ENCODE results near the gene IL12RB1. TPM values are rescaled to one million over a fixed set of nuclear protein-coding genes. Genes with fewer than 3 reads are reported as not detected.

IL12RB1 gene
- total and polyA plus RNA-seq, 2 donors (not counting 3 experiments of a cell fraction or from before 2014, with no cell fraction given): not detected

GRCh38 chr19:18118420-18119012 is 31.8 kb upstream of the IL12RB1 start:
- Histone ChIP-seq H3K9ac (replicated peaks; ENCODE audit: extremely low read depth, insufficient read depth, low read length) (peak overlapping the region; percentile 62), H3K4me2 (ENCODE audit: insufficient read depth, low read length) (peak overlapping the region; percentile 68), H3K27me3 (ENCODE audit: control insufficient read depth in 2 of 2, insufficient read depth in 2 of 2, low read length in 2 of 2) (no peaks in the 10 kb centered on the region), H2AFZ (ENCODE audit: low read depth, low read length) (peak overlapping the region; percentile 98), H3K79me2 (ENCODE audit: control insufficient read depth, insufficient read depth, low read length) (no peaks in the 10 kb centered on the region), H4K20me1 (replicated peaks; ENCODE audit: control insufficient read depth, extremely low read depth, insufficient read depth, low read length) (no peaks in the 10 kb centered on the region), H3K36me3 (ENCODE audit: control insufficient read depth in 2 of 2, extremely low read depth in 1 of 2, insufficient read depth in 2 of 2, low read length in 2 of 2) (no peaks in the 10 kb centered on the region), H3K27ac (ENCODE audit: insufficient read depth, low read depth, low read length) (no peak overlapping the region), H3K9me3 (replicated peaks; ENCODE audit: control insufficient read depth, insufficient read depth, low read length) (no peaks in the 10 kb centered on the region), H3K4me3 (replicated peaks in 1 of 3; ENCODE audit: insufficient read depth in 1 of 3, low read depth in 1 of 3, low read length in 3 of 3) (peak overlapping the region; percentile 33 to 63 (median 51)), H3K9me1 (replicated peaks; ENCODE audit: control insufficient read depth, extremely low read depth, insufficient read depth, low read length) (no peaks in the 10 kb centered on the region), H3K4me1 (ENCODE audit: control insufficient read depth, extremely low read depth, insufficient read depth, low read length) (peaks cover 10% of the 10 kb centered on the region)
- FAIRE-seq: no peak
- no TSS peak for BruUV-seq (replicated peaks)
- ChIA-PET POLR2A (no interaction called here), CTCF (interaction anchor here (0.5 to 2.4 kb wide), 4 partner anchors 9 to 208 kb away, joined by 3 to 9 read pairs (median 4); partner anchors contain the start of gene PIK3R2)
- DNase-seq (ENCODE audit: low read depth, low spot score): no peak
- intact Hi-C loops (cut with micrococcal nuclease): loop anchor here (1.0 to 10.0 kb wide), 3 partner anchors 34 to 206 kb away; partner anchors contain the start of gene LSM4
- no peak for TF ChIP-seq POLR2AphosphoS5 (IDR thresholded peaks at IDR 0.05; ENCODE audit: insufficient read depth, low read depth, low read length)
- TF ChIP-seq JUN (IDR thresholded peaks at IDR 0.05; ENCODE audit: borderline replicate concordance, insufficient read depth, insufficient read length, low read depth): no peak
- no peak for TF ChIP-seq FOS (IDR thresholded peaks at IDR 0.05; ENCODE audit: borderline replicate concordance, insufficient read depth, low read length)
- no peak for TF ChIP-seq EZH2 (IDR thresholded peaks at IDR 0.05; ENCODE audit: borderline replicate concordance, low read depth, low read length, severe bottlenecking)
- TF ChIP-seq GATA2 (IDR thresholded peaks at IDR 0.05; ENCODE audit: insufficient read depth, insufficient read length, low read depth, low read length): no peak
- no peak for TF ChIP-seq CTCF (IDR thresholded peaks at IDR 0.05; ENCODE audit: extremely low read depth in 1 of 2, insufficient read depth in 1 of 2, low read depth in 1 of 2, low read length in 2 of 2)
- no peak for TF ChIP-seq MAX (IDR thresholded peaks at IDR 0.05; ENCODE audit: insufficient read depth, insufficient read length)
- no peak for TF ChIP-seq POLR2A (IDR thresholded peaks at IDR 0.05; ENCODE audit: low read depth, low read length)
- TF ChIP-seq MYC (IDR thresholded peaks at IDR 0.05; ENCODE audit: low read depth, low read length): no peak
- dilution Hi-C loops (cut with MboI; ENCODE audit: extremely low pct_ligation_motif_present, low sequenced_read_pairs): no loop called here

Measured in endothelial cell of umbilical vein (primary cell).